ENCODE results near the gene RAB13. TPM values are rescaled to one million over a fixed set of nuclear protein-coding genes. Genes with fewer than 3 reads are reported as not detected.

Gene RAB13
- 102 and 150 TPM in 2 replicates for total RNA-seq

GRCh38 chr1:153985941-153986761, at the start of gene RAB13:
Gene RAB13 (minus strand): TSS chr1:153986339. CDS start chr1:153986236, 103 bp downstream.

GRCh38 chr1:153990468-153991150, 4.5 kb upstream of the RAB13 start, which contains the start of gene RPS27:
Gene RPS27 (plus strand): TSS chr1:153990762. CDS start chr1:153990797, 35 bp downstream.

GRCh38 chr1:153977250-153978240, 8.6 kb downstream of the RAB13 start, which contains the start of gene JTB:
Gene JTB (minus strand): TSS chr1:153977674. CDS start chr1:153977252, 422 bp downstream.

GRCh38 chr1:153967107-153967999, 18.8 kb downstream of the RAB13 start, which contains the start of gene CREB3L4:
Gene CREB3L4 (plus strand): TSS chr1:153967902. CDS start chr1:153968526, 624 bp downstream.

GRCh38 chr1:153963030-153963849, 22.9 kb downstream of the RAB13 start, which contains the start of gene SLC39A1:
Gene SLC39A1 (minus strand): TSS chr1:153963537. CDS start chr1:153962715, 822 bp downstream.

GRCh38 chr1:153958111-153958960, 27.8 kb downstream of the RAB13 start, which contains the start of gene CRTC2:
Gene CRTC2 (minus strand): TSS chr1:153958612. CDS start chr1:153958497, 115 bp downstream.

GRCh38 chr1:153946622-153947241, 39.4 kb downstream of the RAB13 start, which contains the start of gene DENND4B:
Gene DENND4B (minus strand): TSS chr1:153946718. CDS start chr1:153944374, 2,344 bp downstream.

Other genes starting within 250 kb of the RAB13 start
- gene SLC27A3, start 210.9 kb downstream of the RAB13 start, total RNA-seq: 10.3 and 14.6 TPM in 2 replicates
- gene GATAD2B, start 63.4 kb downstream of the RAB13 start, total RNA-seq: 7.9 and 8.3 TPM in 2 replicates
- 18.7 and 28.8 TPM in 2 replicates for gene DENND4B, start 39.6 kb downstream of the RAB13 start, total RNA-seq
- 6.3 and 6.7 TPM in 2 replicates for gene CRTC2, start 27.7 kb downstream of the RAB13 start, total RNA-seq
- gene SLC39A1, start 22.8 kb downstream of the RAB13 start, total RNA-seq: 117 and 120 TPM in 2 replicates
- 3.9 and 6.6 TPM in 2 replicates for gene CREB3L4, start 18.4 kb downstream of the RAB13 start, total RNA-seq
- 87.9 and 105 TPM in 2 replicates for gene JTB, start 8.7 kb downstream of the RAB13 start, total RNA-seq
- 788 and 889 TPM in 2 replicates for gene RPS27, start 4.4 kb upstream of the RAB13 start, total RNA-seq
- gene NUP210L, start 168.7 kb upstream of the RAB13 start, total RNA-seq: 0.07 and 0.23 TPM in 2 replicates
- gene TPM3, start 205.8 kb upstream of the RAB13 start, total RNA-seq: 245 and 296 TPM in 2 replicates
- gene CFAP141, start 220.0 kb upstream of the RAB13 start, total RNA-seq: not detected in 2 replicates
- 72.0 and 75.8 TPM in 2 replicates for gene UBAP2L, start 234.6 kb upstream of the RAB13 start, total RNA-seq

Data from smooth muscle cell of the pulmonary artery (primary cell).